CD14-positive monocyte (primary cell): Measurements from ENCODE around the gene EFCAB8. TPM values are rescaled to one million over a fixed set of nuclear protein-coding genes. Genes with fewer than 3 reads are reported as not detected.

ENCODE experiments used
- DNase-seq, 3 donors: peaks; one replicate each; pipeline ENCODE4 v3.0.0-alpha.2; 2011 to 2022
- H2AFZ ChIP-seq: 2 replicates; pipeline ENCODE4 v1.6.0; 2012; ENCODE audit warnings: mild to moderate bottlenecking, low read depth, low read length, inconsistent platforms; ENCODE audit not compliant: insufficient read depth, poor library complexity, severe bottlenecking
- H3K27ac ChIP-seq, 2 donors: 1 replicate in 1 of 2; 2 replicates in 1 of 2; pipeline ENCODE4 v1.5.1; 2012 to 2013; ENCODE audit warnings: low read length in 2 of 2, control low read depth in 1 of 2, inconsistent platforms in 1 of 2, low read depth in 1 of 2, mild to moderate bottlenecking in 1 of 2
- H3K27me3 ChIP-seq, 2 donors: one replicate each; pipeline versions ENCODE4 v1.6.0 to v1.6.1; 2011 to 2013; ENCODE audit warnings: low read length in 2 of 2; ENCODE audit not compliant: control insufficient read depth in 2 of 2, insufficient read depth in 2 of 2
- H3K36me3 ChIP-seq, 2 donors: replicated peaks in 1 of 2; 1 replicate in 1 of 2; 2 replicates in 1 of 2; pipeline versions ENCODE4 v1.5.1 to v1.6.1; 2012 to 2013; ENCODE audit warnings: low read length in 2 of 2, control low read depth in 1 of 2, inconsistent platforms in 1 of 2, mild to moderate bottlenecking in 1 of 2; ENCODE audit not compliant: insufficient read depth in 2 of 2, control insufficient read depth in 1 of 2
- H3K4me1 ChIP-seq, 2 donors: 1 replicate in 1 of 2; 2 replicates in 1 of 2; pipeline versions ENCODE4 v1.5.1 to v1.6.1; 2012 to 2013; ENCODE audit warnings: low read length in 2 of 2, control low read depth in 1 of 2, inconsistent platforms in 1 of 2, mild to moderate bottlenecking in 1 of 2, moderate library complexity in 1 of 2; ENCODE audit not compliant: insufficient read depth in 2 of 2, control insufficient read depth in 1 of 2
- H3K4me2 ChIP-seq: replicated peaks from 2 replicates; pipeline ENCODE3; 2012; ENCODE audit warnings: low read length, moderate library complexity, mild to moderate bottlenecking; ENCODE audit not compliant: poor library complexity, severe bottlenecking; ENCODE audit errors: extremely low read depth
- H3K4me3 ChIP-seq, 3 experiments: fragments of 200-600 bp in 1 of 3; sonication (generic) in 1 of 3; replicated peaks in 1 of 3; 1 replicate in 2 of 3; 2 replicates in 1 of 3; pipeline ENCODE4 v1.5.1; 2011 to 2013; ENCODE audit warnings: low read length in 3 of 3, mild to moderate bottlenecking in 3 of 3, control low read depth in 2 of 3, low read depth in 2 of 3, inconsistent platforms in 1 of 3, moderate library complexity in 1 of 3
- H3K79me2 ChIP-seq: 2 replicates; pipeline ENCODE4 v1.6.0; 2012; ENCODE audit warnings: mild to moderate bottlenecking, control low read depth, inconsistent platforms, low read length, moderate library complexity; ENCODE audit not compliant: insufficient read depth
- H3K9ac ChIP-seq: 2 replicates; pipeline ENCODE4 v1.6.0; 2017; ENCODE audit warnings: low read length, mild to moderate bottlenecking; ENCODE audit not compliant: insufficient read depth, poor library complexity, severe bottlenecking
- H3K9me3 ChIP-seq, 2 donors: replicated peaks in 1 of 2; 1 replicate in 1 of 2; 2 replicates in 1 of 2; pipeline versions ENCODE4 v1.5.1 to v1.6.1; 2012 to 2013; ENCODE audit warnings: low read length in 2 of 2, control low read depth in 1 of 2; ENCODE audit not compliant: control insufficient read depth in 1 of 2, insufficient read depth in 1 of 2
- H4K20me1 ChIP-seq: 2 replicates; pipeline ENCODE4 v1.6.0; 2012; ENCODE audit warnings: mild to moderate bottlenecking, low read length, control low read depth, moderate library complexity; ENCODE audit not compliant: insufficient read depth
- H3K27ac Mint-ChIP-seq, 7 donors: one replicate each; pipeline ENCODE4 v1.8.0; 2020; ENCODE audit warnings: mild to moderate bottlenecking in 7 of 7, mixed read lengths in 7 of 7, moderate library complexity in 6 of 7, inconsistent platforms in 2 of 7
- H3K27me3 Mint-ChIP-seq, 3 donors: one replicate each; pipeline ENCODE4 v1.8.0; 2021 to 2022; ENCODE audit warnings: low read depth in 3 of 3, mild to moderate bottlenecking in 3 of 3, mixed read lengths in 3 of 3, moderate library complexity in 3 of 3, inconsistent platforms in 1 of 3
- H3K36me3 Mint-ChIP-seq, 2 donors: one replicate each; pipeline ENCODE4 v1.8.0; 2020; ENCODE audit warnings: mixed read lengths in 2 of 2, inconsistent platforms in 1 of 2, mild to moderate bottlenecking in 1 of 2
- H3K4me1 Mint-ChIP-seq: one replicate; pipeline ENCODE4 v1.8.0; 2020; ENCODE audit warnings: mild to moderate bottlenecking, mixed read lengths
- H3K4me3 Mint-ChIP-seq, 2 donors: one replicate each; pipeline ENCODE4 v1.8.0; 2020; ENCODE audit warnings: mild to moderate bottlenecking in 2 of 2, mixed read lengths in 2 of 2, moderate library complexity in 1 of 2
- H3K9me3 Mint-ChIP-seq, 7 donors: one replicate each; pipeline ENCODE4 v1.8.0; 2020 to 2022; ENCODE audit warnings: mixed read lengths in 7 of 7, mild to moderate bottlenecking in 6 of 7, moderate library complexity in 6 of 7, inconsistent platforms in 2 of 7
- CTCF ChIP-seq: fragments of 200-600 bp; IDR thresholded peaks from one replicate; pipeline ENCODE4 v1.8.0; 2022; ENCODE audit warnings: antibody characterized with exemption, mild to moderate bottlenecking
- WGBS: methylation state at CpG from one replicate; pipeline ENCODE4 v1.1.5; 2013; ENCODE audit warnings: missing lambda C conversion rate; ENCODE audit not compliant: insufficient coverage; 5-methylcytosine and 5-hydroxymethylcytosine counted together
- intact Hi-C, 2 donors: fragments of 100-400 bp; cut with micrococcal nuclease; formaldehyde crosslinking; loops; one replicate each; pipeline versions ENCODE4 v1.15.0 to v1.15.1; 2023
- polyA plus RNA-seq, 3 donors: library from polyadenylated mRNA; depleted of rRNA in 1 of 3; unstranded in 2 of 3; stranded (reverse) in 1 of 3; fragments of 300-500 nt in 2 of 3; fragments of >200 nt in 1 of 3; fragmentation: Illumina TruSeq in 2 of 3; gene quantifications; 1 replicate in 2 of 3; 2 replicates in 1 of 3; pipeline ENCODE4 v1.2.3, GENCODE V29; 2012 to 2021

The EFCAB8 gene
- polyA plus RNA-seq, 3 donors, result 0.45 TPM; not detected in 2

- H3K9me3 Mint-ChIP-seq, result no peaks in the 10 kb centered on the region
Measured at GRCh38 chr20:32985596-32985995, 126.9 kb downstream of the EFCAB8 start.

GRCh38 chr20:32986331-32986966, 127.7 kb downstream of the EFCAB8 start:
- Histone ChIP-seq H3K4me3 (no peak overlapping the region), H3K4me2 (no peak overlapping the region), H2AFZ (no peak overlapping the region), H3K9ac (no peak overlapping the region), H3K9me3 (no peaks in the 10 kb centered on the region), H3K36me3 (no peaks in the 10 kb centered on the region), H3K27me3 (no peaks in the 10 kb centered on the region), H3K4me1 (no peaks in the 10 kb centered on the region), H3K27ac (no peak overlapping the region), H3K79me2 (no peaks in the 10 kb centered on the region), H4K20me1 (no peaks in the 10 kb centered on the region)
- H3K27me3 Mint-ChIP-seq, result peaks cover 0 to 3% (median 2%) of the 10 kb centered on the region in 3 donors
- no peak overlapping the region for H3K27ac Mint-ChIP-seq
- no peaks in the 10 kb centered on the region for H3K36me3 Mint-ChIP-seq
- 94% methylated on average over 18 of the region's 18 CpGs for WGBS
- intact Hi-C loops, result no loop called here
- no peak for DNase-seq
- no peak for TF ChIP-seq CTCF
- no peaks in the 10 kb centered on the region for H3K9me3 Mint-ChIP-seq
- H3K4me1 Mint-ChIP-seq, result no peaks in the 10 kb centered on the region
- no peak overlapping the region for H3K4me3 Mint-ChIP-seq

More at GRCh38 chr20:32985596-32985995, 126.9 kb downstream of the EFCAB8 start:
- Histone ChIP-seq H3K9ac (no peak overlapping the region), H4K20me1 (no peaks in the 10 kb centered on the region), H2AFZ (no peak overlapping the region), H3K79me2 (no peaks in the 10 kb centered on the region), H3K27me3 (no peaks in the 10 kb centered on the region), H3K9me3 (no peaks in the 10 kb centered on the region), H3K4me1 (no peaks in the 10 kb centered on the region), H3K4me2 (no peak overlapping the region), H3K4me3 (no peak overlapping the region), H3K36me3 (no peaks in the 10 kb centered on the region), H3K27ac (no peak overlapping the region)
- no peak for DNase-seq
- 97% methylated on average over 4 of the region's 6 CpGs for WGBS
- Mint-ChIP-seq H3K27ac (peak overlapping the region in 1 of 7 donors; percentile 3), H3K4me1 (no peaks in the 10 kb centered on the region), H3K27me3 (peaks cover 0 to 3% (median 1%) of the 10 kb centered on the region in 3 donors), H3K36me3 (no peaks in the 10 kb centered on the region), H3K4me3 (no peak overlapping the region)
- intact Hi-C loops, result no loop called here
- no peak for TF ChIP-seq CTCF
